Activated CD4-positive, alpha-beta memory T cell treated with anti-CD3 and anti-CD28 coated beads, Interleukin-2, amount 10 ng/mL, durations not matched to agents 7 days and 5 days (primary cell): ENCODE measurements around the gene RNF32. TPM values are rescaled to one million over a fixed set of nuclear protein-coding genes. Genes with fewer than 3 reads are reported as not detected.
"Not testable (repeated sequence)": the region's sequence is repeated elsewhere in the genome, so short reads cannot be mapped to it uniquely, and the experiment has no call there.

Source experiments
- CTCF ChIA-PET: fragments of 350-600 bp; sonication (Branson Sonifier 250); formaldehyde crosslinking; loops from one replicate; lab custom pipeline; 2021; ENCODE audit warnings: antibody characterized with exemption, inconsistent platforms; lab: Charles Lee
- POLR2A ChIA-PET: fragments of 350-600 bp; sonication (Branson Sonifier 250); formaldehyde crosslinking; loops from one replicate; lab custom pipeline; 2021; ENCODE audit warnings: antibody characterized with exemption; lab: Charles Lee
- DNase-seq: peaks from one replicate; pipeline ENCODE4 v3.0.0-alpha.2; 2020
- H3K27ac Mint-ChIP-seq: one replicate; pipeline ENCODE4 v1.8.0; 2021; ENCODE audit warnings: mild to moderate bottlenecking, mixed read lengths
- H3K27me3 Mint-ChIP-seq: one replicate; pipeline ENCODE4 v1.8.0; 2021; ENCODE audit warnings: mixed read lengths
- H3K36me3 Mint-ChIP-seq: one replicate; pipeline ENCODE4 v1.8.0; 2021; ENCODE audit warnings: low read depth, mixed read lengths
- H3K4me1 Mint-ChIP-seq: one replicate; pipeline ENCODE4 v1.8.0; 2021; ENCODE audit warnings: mixed read lengths
- H3K4me3 Mint-ChIP-seq: one replicate; pipeline ENCODE4 v1.8.0; 2021; ENCODE audit warnings: mild to moderate bottlenecking, mixed read lengths
- H3K9me3 Mint-ChIP-seq: one replicate; pipeline ENCODE4 v1.8.0; 2021; ENCODE audit warnings: mixed read lengths
- total RNA-seq, 2 experiments: library from RNA; stranded (reverse); gene quantifications; one replicate each; pipeline ENCODE4 v1.2.3, GENCODE V29; 2021

RNF32 gene
- total RNA-seq, 2 experiments from 2014 or later = 3.4 to 4.1 TPM

- POLR2A ChIA-PET = no interaction called here
- Mint-ChIP-seq H3K4me3 (no peak overlapping the region), H3K36me3 (peaks cover 12% of the 10 kb centered on the region), H3K27me3 (no peaks in the 10 kb centered on the region), H3K4me1 (peaks cover 4% of the 10 kb centered on the region), H3K27ac (no peak overlapping the region), H3K9me3 (no peaks in the 10 kb centered on the region)
- CTCF ChIA-PET = interaction anchor here (1.4 kb wide), 2 partner anchors 13 to 79 kb away, joined by 3 read pairs; no protein-coding TSS in a partner anchor
- no peak for DNase-seq
These were observed 33.3 kb downstream of the RNF32 start for GRCh38 chr7:156673902-156674301.

- Mint-ChIP-seq H3K27me3 (no peaks in the 10 kb centered on the region), H3K36me3 (peaks cover 14% of the 10 kb centered on the region), H3K27ac (no peak overlapping the region), H3K9me3 (no peaks in the 10 kb centered on the region), H3K4me3 (no peak overlapping the region), H3K4me1 (peaks cover 6% of the 10 kb centered on the region)
- DNase-seq = no peak
- ChIA-PET POLR2A (no interaction called here), CTCF (interaction anchor here (0.7 kb wide), 1 partner anchor 141 kb away, joined by 3 read pairs; no protein-coding TSS in a partner anchor)
These were observed 35.1 kb downstream of the RNF32 start for GRCh38 chr7:156675721-156676120.

DNA sequence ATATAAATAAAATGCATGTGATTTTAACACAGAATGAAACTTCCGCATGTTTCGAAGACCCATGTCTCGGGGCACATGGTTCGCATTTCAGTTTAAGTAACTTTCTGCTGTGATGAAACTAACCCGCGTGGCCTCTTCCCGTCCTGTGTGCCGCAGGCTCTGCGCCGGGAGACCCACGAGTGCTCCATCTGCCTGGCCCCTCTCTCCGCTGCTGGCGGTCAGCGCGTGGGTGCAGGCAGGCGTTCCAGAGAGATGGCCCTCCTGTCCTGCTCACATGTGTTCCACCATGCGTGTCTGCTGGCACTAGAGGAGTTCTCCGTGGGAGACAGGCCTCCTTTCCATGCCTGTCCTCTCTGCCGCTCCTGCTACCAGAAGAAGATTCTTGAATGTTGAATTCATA is 35.7 kb downstream of the RNF32 start:
- ChIA-PET CTCF (no interaction called here), POLR2A (no interaction called here)
- DNase-seq = no peak
- Mint-ChIP-seq H3K27ac (no peak overlapping the region), H3K4me3 (no peak overlapping the region), H3K36me3 (peaks cover 14% of the 10 kb centered on the region), H3K9me3 (no peaks in the 10 kb centered on the region), H3K4me1 (peaks cover 6% of the 10 kb centered on the region), H3K27me3 (no peaks in the 10 kb centered on the region)

DNA sequence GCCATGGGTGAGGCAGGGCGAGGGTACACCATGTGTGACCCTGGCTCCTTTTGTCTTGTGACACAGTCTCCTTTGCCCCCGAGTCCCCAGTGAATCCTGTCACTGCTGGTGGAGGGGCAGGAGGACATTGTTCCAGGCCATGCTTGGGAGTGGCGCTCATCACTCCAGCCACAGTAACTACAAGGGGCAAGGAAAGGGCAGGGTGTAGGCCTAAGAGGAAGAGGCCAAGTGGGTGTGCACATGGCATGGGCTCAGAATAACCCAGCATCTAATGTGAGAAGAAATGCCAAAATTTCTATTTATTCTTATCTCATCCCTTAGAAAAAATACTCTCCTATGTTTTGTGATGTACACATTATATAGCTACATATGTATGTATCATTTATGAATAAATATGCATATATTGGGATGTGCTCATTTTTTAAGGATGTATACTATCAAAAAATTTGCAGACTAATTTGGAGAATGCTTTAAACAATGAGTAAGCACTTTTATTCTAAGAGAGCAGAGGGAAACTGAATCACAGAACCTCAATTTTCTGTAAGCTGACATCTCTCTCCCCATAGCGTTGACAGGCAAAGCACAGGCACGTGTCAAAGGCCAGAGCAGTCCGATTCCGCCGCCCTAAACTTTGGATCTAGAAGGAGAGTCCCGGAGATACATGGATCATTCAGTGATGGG is 36.9 kb downstream of the RNF32 start:
- no peaks in the 10 kb centered on the region for H3K9me3 Mint-ChIP-seq
- H3K4me1 Mint-ChIP-seq = peaks cover 6% of the 10 kb centered on the region
- DNase-seq = no peak
- ChIA-PET CTCF (no interaction called here), POLR2A (no interaction called here)
- H3K4me3 Mint-ChIP-seq = no peak overlapping the region
- peaks cover 18% of the 10 kb centered on the region for H3K36me3 Mint-ChIP-seq
- no peaks in the 10 kb centered on the region for H3K27me3 Mint-ChIP-seq
- peak overlapping the region; percentile 42 for H3K27ac Mint-ChIP-seq

DNA sequence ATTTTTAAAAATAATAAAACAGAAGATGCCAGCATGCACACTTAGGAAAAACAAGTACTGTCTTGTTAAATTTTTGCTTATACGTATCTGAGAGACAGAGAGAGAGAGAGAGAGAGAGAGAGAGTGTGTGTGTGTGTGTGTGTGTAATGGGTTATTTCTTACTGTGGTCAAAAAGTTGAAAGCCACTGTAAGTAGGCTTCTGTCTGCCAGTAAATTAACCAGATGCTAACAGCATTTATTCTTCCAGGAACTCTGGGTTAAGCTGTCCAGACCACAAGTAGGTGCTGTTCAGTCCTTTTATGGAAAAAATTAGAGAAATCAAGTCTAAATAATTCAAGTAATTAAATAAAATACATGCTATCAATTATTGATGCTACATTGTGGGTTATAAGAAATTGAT is 39.7 kb downstream of the RNF32 start:
- Mint-ChIP-seq H3K9me3 (no peaks in the 10 kb centered on the region), H3K4me3 (no peak overlapping the region)
- CTCF ChIA-PET = no interaction called here

DNA sequence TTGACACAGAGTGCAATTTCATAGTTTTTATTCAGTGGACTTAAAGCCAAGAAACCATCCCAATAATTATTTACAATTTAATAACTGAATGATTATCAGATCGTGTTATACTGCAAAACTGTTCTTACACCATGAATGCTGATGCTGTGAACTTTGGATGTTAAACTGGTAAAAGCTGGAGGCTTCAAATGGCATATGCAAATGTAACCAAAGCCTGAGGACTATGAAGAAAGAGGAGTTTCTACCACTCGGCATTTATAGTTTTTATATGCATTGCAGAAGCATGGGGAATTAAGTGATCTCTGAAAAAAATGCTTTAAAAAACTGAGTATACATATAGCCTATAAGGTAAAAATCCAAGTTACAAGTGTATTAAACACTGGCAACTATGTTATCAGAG is 42.4 kb downstream of the RNF32 start:
- peaks cover 9% of the 10 kb centered on the region for H3K36me3 Mint-ChIP-seq
- POLR2A ChIA-PET = no interaction called here
- no peak overlapping the region for H3K27ac Mint-ChIP-seq
- peaks cover 3% of the 10 kb centered on the region for H3K4me1 Mint-ChIP-seq
- no peaks in the 10 kb centered on the region for H3K9me3 Mint-ChIP-seq
- no peak overlapping the region for H3K4me3 Mint-ChIP-seq
- no peak for DNase-seq
- CTCF ChIA-PET = no interaction called here
- H3K27me3 Mint-ChIP-seq = no peaks in the 10 kb centered on the region

More for the DNA sequence above, 39.7 kb downstream of the RNF32 start:
- H3K27me3 Mint-ChIP-seq = no peaks in the 10 kb centered on the region
- no peak for DNase-seq
- peaks cover 6% of the 10 kb centered on the region for H3K4me1 Mint-ChIP-seq
- POLR2A ChIA-PET = no interaction called here
- no peak overlapping the region for H3K27ac Mint-ChIP-seq
- peaks cover 13% of the 10 kb centered on the region for H3K36me3 Mint-ChIP-seq

GRCh38 chr7:156684251-156684650 is 43.7 kb downstream of the RNF32 start:
- Mint-ChIP-seq H3K9me3 (no peaks in the 10 kb centered on the region), H3K27me3 (no peaks in the 10 kb centered on the region), H3K4me1 (peaks cover 3% of the 10 kb centered on the region), H3K27ac (no peak overlapping the region), H3K4me3 (no peak overlapping the region), H3K36me3 (peaks cover 6% of the 10 kb centered on the region)
- POLR2A ChIA-PET = no interaction called here
- no peak for DNase-seq
- CTCF ChIA-PET = no interaction called here

DNA sequence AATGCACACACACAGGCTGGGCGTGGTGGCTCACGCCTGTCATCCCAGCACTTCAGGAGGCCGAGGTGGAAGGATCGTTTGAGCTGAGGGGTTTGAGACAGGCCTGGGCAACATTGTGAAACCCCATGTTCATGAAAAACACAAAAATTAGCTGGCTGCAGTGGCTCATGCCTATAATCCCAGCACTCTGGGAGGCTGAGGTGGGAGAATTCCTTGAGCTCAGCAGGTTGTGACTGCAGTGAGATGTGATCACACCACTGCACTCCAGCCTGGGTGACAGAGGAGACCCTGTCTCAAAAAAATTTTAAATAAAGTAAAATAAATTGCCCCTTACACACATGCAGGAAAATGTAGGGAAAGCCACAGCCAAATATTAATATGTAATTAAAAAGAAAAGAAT is 44.1 kb downstream of the RNF32 start:
- POLR2A ChIA-PET = no interaction called here
- H3K27me3 Mint-ChIP-seq = no peaks in the 10 kb centered on the region
- no peak overlapping the region for H3K27ac Mint-ChIP-seq

GRCh38 chr7:156691764-156692163 is 51.2 kb downstream of the RNF32 start:
- peaks cover 18% of the 10 kb centered on the region for H3K36me3 Mint-ChIP-seq
- ChIA-PET POLR2A (no interaction called here), CTCF (no interaction called here)
- H3K27me3 Mint-ChIP-seq = no peaks in the 10 kb centered on the region
- H3K4me3 Mint-ChIP-seq = no peak overlapping the region
- no peak overlapping the region for H3K27ac Mint-ChIP-seq
- peaks cover 13% of the 10 kb centered on the region for H3K9me3 Mint-ChIP-seq
- no peaks in the 10 kb centered on the region for H3K4me1 Mint-ChIP-seq
- DNase-seq = no peak

More for the DNA sequence above, 44.1 kb downstream of the RNF32 start:
- Mint-ChIP-seq H3K9me3 (no peaks in the 10 kb centered on the region), H3K36me3 (peaks cover 6% of the 10 kb centered on the region), H3K4me3 (no peak overlapping the region), H3K4me1 (peaks cover 3% of the 10 kb centered on the region)
- CTCF ChIA-PET = no interaction called here
- no peak for DNase-seq

DNA sequence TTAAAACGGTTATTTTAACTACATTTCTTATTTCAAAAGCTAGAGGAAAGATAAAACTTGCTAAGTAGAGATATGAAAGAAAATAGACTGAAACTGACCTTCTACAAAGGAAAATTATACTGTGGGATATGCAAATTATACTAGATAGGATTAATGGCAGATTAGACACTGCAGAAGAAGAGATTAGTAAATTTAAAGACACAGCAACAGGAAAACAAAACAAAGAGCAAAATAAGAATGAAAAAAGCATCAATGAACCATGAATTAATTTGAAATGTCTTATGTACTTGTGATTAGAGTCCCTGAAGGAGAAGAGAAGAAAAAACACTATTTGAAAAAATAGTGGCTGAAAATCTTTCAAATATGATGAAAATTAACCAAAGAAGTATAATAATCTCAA is 52.3 kb downstream of the RNF32 start:
- no peaks in the 10 kb centered on the region for H3K27me3 Mint-ChIP-seq
- ChIA-PET CTCF (no interaction called here), POLR2A (no interaction called here)
- no peaks in the 10 kb centered on the region for H3K4me1 Mint-ChIP-seq
- no peak overlapping the region for H3K4me3 Mint-ChIP-seq
- no peak overlapping the region for H3K27ac Mint-ChIP-seq
- peaks cover 29% of the 10 kb centered on the region for H3K36me3 Mint-ChIP-seq
- peaks cover 22% of the 10 kb centered on the region for H3K9me3 Mint-ChIP-seq
- no peak for DNase-seq

GRCh38 chr7:156693627-156694026 is 53.1 kb downstream of the RNF32 start:
- Mint-ChIP-seq H3K9me3 (peaks cover 24% of the 10 kb centered on the region), H3K27ac (no peak overlapping the region)
- POLR2A ChIA-PET = no interaction called here

GRCh38 chr7:156697283-156697682 is 56.7 kb downstream of the RNF32 start:
- H3K4me3 Mint-ChIP-seq, DNase-seq, H3K27me3 Mint-ChIP-seq, POLR2A ChIA-PET, H3K27ac Mint-ChIP-seq, H3K4me1 Mint-ChIP-seq, CTCF ChIA-PET: not testable (repeated sequence)
- Mint-ChIP-seq H3K36me3 (peaks cover 49% of the 10 kb centered on the region), H3K9me3 (peaks cover 31% of the 10 kb centered on the region)

More at GRCh38 chr7:156693627-156694026, 53.1 kb downstream of the RNF32 start:
- H3K27me3 Mint-ChIP-seq = no peaks in the 10 kb centered on the region
- no peak overlapping the region for H3K4me3 Mint-ChIP-seq
- CTCF ChIA-PET = no interaction called here
- H3K4me1 Mint-ChIP-seq = no peaks in the 10 kb centered on the region
- no peak for DNase-seq
- H3K36me3 Mint-ChIP-seq = peaks cover 35% of the 10 kb centered on the region

DNA sequence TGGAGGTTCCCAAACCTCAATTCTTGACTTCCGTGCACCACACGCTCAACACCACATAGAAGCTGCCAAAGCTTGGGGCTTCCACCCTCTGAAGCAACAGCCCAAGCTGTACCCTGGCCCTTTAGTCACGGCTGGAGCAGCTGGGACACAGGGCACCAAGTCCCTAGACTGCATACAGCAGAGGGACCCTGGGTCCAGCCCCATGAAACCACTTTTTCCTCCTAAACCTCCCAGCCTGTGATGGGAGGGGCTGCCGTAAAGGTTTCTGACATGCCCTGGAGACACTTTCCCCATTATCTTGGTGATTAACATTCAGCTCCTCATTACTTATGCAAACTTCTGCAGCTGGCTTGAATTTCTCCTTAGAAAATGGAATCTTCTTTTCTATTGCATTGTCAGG is 57.9 kb downstream of the RNF32 start:
- H3K4me3 Mint-ChIP-seq, CTCF ChIA-PET, H3K27ac Mint-ChIP-seq, POLR2A ChIA-PET, H3K4me1 Mint-ChIP-seq, DNase-seq, H3K27me3 Mint-ChIP-seq: not testable (repeated sequence)
- peaks cover 23% of the 10 kb centered on the region for H3K9me3 Mint-ChIP-seq
- H3K36me3 Mint-ChIP-seq = peaks cover 49% of the 10 kb centered on the region

GRCh38 chr7:156701787-156702186 is 61.2 kb downstream of the RNF32 start:
- POLR2A ChIA-PET, CTCF ChIA-PET, H3K4me3 Mint-ChIP-seq, DNase-seq, H3K27me3 Mint-ChIP-seq, H3K27ac Mint-ChIP-seq: not testable (repeated sequence)
- peaks cover 57% of the 10 kb centered on the region for H3K36me3 Mint-ChIP-seq
- H3K4me1 Mint-ChIP-seq = peaks cover 11% of the 10 kb centered on the region
- H3K9me3 Mint-ChIP-seq = peaks cover 18% of the 10 kb centered on the region
